Breast epithelium (tissue), 4 donors: ENCODE results near the gene OXER1. TPM values are rescaled to one million over a fixed set of nuclear protein-coding genes. Genes with fewer than 3 reads are reported as not detected.

ENCODE experiments used
- DNase-seq, 2 donors: peaks; one replicate each; pipeline ENCODE4 v3.0.0-alpha.2; 2019; ENCODE audit warnings: low spot score in 2 of 2
- H3K27ac ChIP-seq, 2 donors: fragments of 200-600 bp; sonication (generic) in 1 of 2; one replicate each; pipeline ENCODE4 v1.5.1; 2016 to 2019; ENCODE audit warnings: mild to moderate bottlenecking in 1 of 2
- H3K27me3 ChIP-seq, 2 donors: fragments of 200-600 bp; sonication (generic) in 1 of 2; one replicate each; pipeline versions ENCODE4 v1.5.1 to v1.6.0; 2017 to 2019; ENCODE audit warnings: control low read depth in 1 of 2, mild to moderate bottlenecking in 1 of 2
- H3K36me3 ChIP-seq: fragments of 200-600 bp; one replicate; pipeline ENCODE4 v1.5.1; 2019
- H3K4me1 ChIP-seq, 2 donors: fragments of 200-600 bp; sonication (generic); one replicate each; pipeline ENCODE4 v1.5.1; 2016 to 2019; ENCODE audit warnings: control low read depth in 1 of 2
- H3K4me3 ChIP-seq, 3 donors: fragments of 200-600 bp; sonication (generic); 1 replicate in 2 of 3; 2 replicates in 1 of 3; pipeline ENCODE4 v1.5.1; 2016 to 2019; ENCODE audit warnings: mild to moderate bottlenecking in 3 of 3, moderate library complexity in 2 of 3
- H3K9me3 ChIP-seq, 2 donors: fragments of 200-600 bp; sonication (generic) in 1 of 2; one replicate each; pipeline ENCODE4 v1.5.1; 2016 to 2019; ENCODE audit warnings: control low read depth in 1 of 2
- POLR2A ChIP-seq: fragments of 450-650 bp; IDR thresholded peaks from one replicate; pipeline ENCODE4 v1.6.1; 2016; ENCODE audit warnings: antibody characterized with exemption, mild to moderate bottlenecking, moderate library complexity
- POLR2AphosphoS5 ChIP-seq, 3 donors: sonication (generic); formaldehyde crosslinking; IDR thresholded peaks; one replicate each; pipeline ENCODE4 v1.6.1; 2017; ENCODE audit warnings: antibody characterized with exemption in 3 of 3
- intact Hi-C: fragments of 100-400 bp; cut with DNase I; formaldehyde crosslinking; loops from one replicate; pipeline ENCODE4 v1.15.1; 2023; ENCODE audit warnings: low total_unique reads
- total RNA-seq, 3 donors: library from RNA; depleted of rRNA; stranded (reverse); fragments of >200 nt; gene quantifications; one replicate each; pipeline ENCODE4 v1.1.0, GENCODE V29; 2016
- TF ChIP-seq, protein P1 (sequence below), 3 donors: fragments of 450-650 bp; IDR thresholded peaks; one replicate each; pipeline ENCODE4 v1.5.1; 2016 to 2017; ENCODE audit warnings: antibody characterized with exemption in 3 of 3, mild to moderate bottlenecking in 3 of 3, moderate library complexity in 3 of 3

Gene OXER1
- total RNA-seq, 3 donors from 2014 or later, result 0.80 to 1.0 (median 0.98) TPM

- Histone ChIP-seq H3K9me3 (no peaks in the 10 kb centered on the region), H3K4me1 (peaks cover 0 to 3% of the 10 kb centered on the region in 2 donors), H3K36me3 (no peaks in the 10 kb centered on the region), H3K27me3 (no peaks in the 10 kb centered on the region), H3K4me3 (no peak overlapping the region), H3K27ac (no peak overlapping the region)
- intact Hi-C loops, result no loop called here
- no peak for DNase-seq
- TF ChIP-seq POLR2A (no peak), POLR2AphosphoS5 (IDR thresholded peaks at IDR 0.05) (no peak)
- TF ChIP-seq, protein P1, sequence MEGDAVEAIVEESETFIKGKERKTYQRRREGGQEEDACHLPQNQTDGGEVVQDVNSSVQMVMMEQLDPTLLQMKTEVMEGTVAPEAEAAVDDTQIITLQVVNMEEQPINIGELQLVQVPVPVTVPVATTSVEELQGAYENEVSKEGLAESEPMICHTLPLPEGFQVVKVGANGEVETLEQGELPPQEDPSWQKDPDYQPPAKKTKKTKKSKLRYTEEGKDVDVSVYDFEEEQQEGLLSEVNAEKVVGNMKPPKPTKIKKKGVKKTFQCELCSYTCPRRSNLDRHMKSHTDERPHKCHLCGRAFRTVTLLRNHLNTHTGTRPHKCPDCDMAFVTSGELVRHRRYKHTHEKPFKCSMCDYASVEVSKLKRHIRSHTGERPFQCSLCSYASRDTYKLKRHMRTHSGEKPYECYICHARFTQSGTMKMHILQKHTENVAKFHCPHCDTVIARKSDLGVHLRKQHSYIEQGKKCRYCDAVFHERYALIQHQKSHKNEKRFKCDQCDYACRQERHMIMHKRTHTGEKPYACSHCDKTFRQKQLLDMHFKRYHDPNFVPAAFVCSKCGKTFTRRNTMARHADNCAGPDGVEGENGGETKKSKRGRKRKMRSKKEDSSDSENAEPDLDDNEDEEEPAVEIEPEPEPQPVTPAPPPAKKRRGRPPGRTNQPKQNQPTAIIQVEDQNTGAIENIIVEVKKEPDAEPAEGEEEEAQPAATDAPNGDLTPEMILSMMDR (IDR thresholded peaks at IDR 0.05), result no peak
Measured at GRCh38 chr2:42787424-42787787, 23.5 kb upstream of the OXER1 start.

DNA sequence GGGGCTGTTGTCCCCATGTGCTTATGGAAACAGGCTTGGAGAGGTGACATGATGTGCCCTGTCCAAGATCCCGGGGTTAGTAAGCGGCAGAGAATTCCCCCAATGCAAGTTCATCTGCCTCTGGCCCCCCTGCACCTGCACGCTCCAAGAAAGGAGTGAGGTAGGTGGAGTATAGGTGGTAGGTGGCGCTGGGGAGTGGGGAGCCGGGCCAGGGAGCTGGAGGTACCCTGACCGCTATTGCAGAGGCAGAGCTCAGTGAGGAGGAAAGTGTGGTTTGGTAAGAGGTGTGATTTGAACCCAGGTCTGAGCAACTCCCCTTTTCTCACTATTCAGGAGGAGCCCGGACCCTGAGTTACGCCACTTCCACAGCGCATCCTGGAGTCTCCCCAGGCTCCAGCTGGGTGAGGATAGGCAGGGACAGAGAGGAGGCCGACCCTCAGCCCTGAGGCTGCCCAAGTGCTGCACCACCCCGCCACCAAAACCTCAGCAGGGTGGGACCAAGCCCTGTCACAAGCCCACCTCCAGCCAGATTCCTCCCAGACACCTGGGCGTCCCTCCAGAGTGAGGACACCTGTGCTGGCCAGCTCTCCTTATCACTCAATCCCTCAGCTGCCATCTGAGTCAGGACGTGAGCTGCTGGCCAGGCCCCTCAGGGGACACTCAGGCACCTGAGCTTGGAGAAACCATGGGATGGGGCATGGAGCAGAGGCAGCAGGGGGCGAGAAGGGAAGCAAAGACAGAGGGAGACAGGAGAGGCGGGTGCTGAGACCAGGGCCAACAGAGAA is 22.8 kb upstream of the OXER1 start:
- intact Hi-C loops, result no loop called here
- Histone ChIP-seq H3K4me3 (no peak overlapping the region), H3K9me3 (no peaks in the 10 kb centered on the region), H3K27ac (no peak overlapping the region), H3K4me1 (peaks cover 0 to 3% of the 10 kb centered on the region in 2 donors), H3K36me3 (no peaks in the 10 kb centered on the region), H3K27me3 (no peaks in the 10 kb centered on the region)
- no peak for DNase-seq
- no peak for TF ChIP-seq POLR2A
- TF ChIP-seq POLR2AphosphoS5 (IDR thresholded peaks at IDR 0.05), result no peak
- TF ChIP-seq, protein P1 (IDR thresholded peaks at IDR 0.05), result no peak

DNA sequence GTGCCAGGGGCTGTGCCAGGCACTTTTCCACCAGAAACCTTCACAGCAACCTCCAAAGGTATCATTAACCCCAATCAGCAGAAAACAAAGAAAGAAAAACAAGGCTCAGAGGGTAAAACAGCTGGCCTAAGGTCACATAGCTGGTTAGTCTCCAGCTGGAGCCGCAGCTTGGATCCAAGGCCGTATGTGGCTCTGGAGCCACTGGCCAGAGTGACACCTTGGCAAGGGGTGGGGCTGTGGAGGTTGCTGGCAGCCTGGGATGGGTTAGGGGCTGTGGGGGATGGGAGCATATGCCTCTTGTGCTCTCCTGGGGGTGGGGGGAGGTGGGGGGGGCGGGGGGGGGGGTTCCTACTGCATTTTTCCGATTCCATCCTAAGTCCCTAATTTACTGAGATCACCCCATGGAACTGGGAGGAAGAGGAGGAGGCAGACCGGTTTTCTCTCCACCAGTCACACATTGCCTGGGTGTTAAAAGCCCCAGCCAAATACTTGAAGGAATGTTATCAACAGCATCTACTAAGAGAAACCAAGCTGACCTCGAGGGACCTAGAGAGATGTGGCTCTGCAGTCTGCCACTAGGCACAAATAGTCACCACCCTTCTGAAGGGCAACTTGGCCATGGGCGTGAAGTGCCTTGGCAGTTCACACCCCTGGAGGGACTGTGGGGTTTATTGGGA is 20.4 kb upstream of the OXER1 start:
- Histone ChIP-seq H3K9me3 (no peaks in the 10 kb centered on the region), H3K4me3 (no peak overlapping the region), H3K27me3 (no peaks in the 10 kb centered on the region), H3K36me3 (no peaks in the 10 kb centered on the region), H3K4me1 (no peaks in the 10 kb centered on the region), H3K27ac (no peak overlapping the region)
- intact Hi-C loops, result no loop called here
- TF ChIP-seq POLR2AphosphoS5 (IDR thresholded peaks at IDR 0.05) (no peak), POLR2A (no peak)
- TF ChIP-seq, protein P1 (IDR thresholded peaks at IDR 0.05), result no peak
- DNase-seq, result no peak

- no peak overlapping the region for H3K4me3 ChIP-seq
- intact Hi-C loops, result no loop called here
- TF ChIP-seq, protein P1 (IDR thresholded peaks at IDR 0.05), result no peak
- no peak for TF ChIP-seq POLR2A
- no peak for TF ChIP-seq POLR2AphosphoS5 (IDR thresholded peaks at IDR 0.05)
- H3K27me3 ChIP-seq, result no peaks in the 10 kb centered on the region
- H3K4me1 ChIP-seq, result no peaks in the 10 kb centered on the region
- DNase-seq, result no peak
- H3K36me3 ChIP-seq, result no peaks in the 10 kb centered on the region
- no peaks in the 10 kb centered on the region for H3K9me3 ChIP-seq
- H3K27ac ChIP-seq, result no peak overlapping the region
Measured at GRCh38 chr2:42783511-42783910, 19.6 kb upstream of the OXER1 start.

DNA sequence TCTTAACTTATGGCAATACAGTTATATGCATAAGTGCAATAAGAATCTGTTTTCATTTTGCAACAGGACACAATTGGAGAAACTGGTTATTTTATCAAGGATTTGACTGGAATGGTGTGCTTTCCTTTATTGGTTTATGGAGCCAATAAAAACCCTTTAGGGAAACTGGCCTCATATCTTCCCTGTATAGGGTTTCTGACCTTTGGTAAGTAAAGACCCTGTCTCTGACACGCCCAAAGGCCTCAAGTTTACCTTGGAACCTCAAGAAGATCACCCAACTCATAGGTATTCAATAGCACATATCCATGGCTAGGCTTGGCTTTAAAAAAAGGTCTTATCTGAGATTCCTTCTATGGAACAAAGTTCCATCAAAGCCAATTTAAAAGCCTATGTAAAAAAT is 17.2 kb upstream of the OXER1 start:
- no peak for DNase-seq
- Histone ChIP-seq H3K4me3 (no peak overlapping the region), H3K27ac (no peak overlapping the region), H3K9me3 (no peaks in the 10 kb centered on the region), H3K4me1 (no peaks in the 10 kb centered on the region), H3K27me3 (no peaks in the 10 kb centered on the region), H3K36me3 (no peaks in the 10 kb centered on the region)
- intact Hi-C loops, result no loop called here
- TF ChIP-seq POLR2A, result no peak
- TF ChIP-seq, protein P1 (IDR thresholded peaks at IDR 0.05), result no peak
- no peak for TF ChIP-seq POLR2AphosphoS5 (IDR thresholded peaks at IDR 0.05)
